HUDEP-2 (cell line): Measurements from ENCODE around the gene CENPM.

ENCODE experiments used
- DNase-seq, 76 experiments: peaks; one replicate each; lab custom pipeline; 2025; ENCODE audit not compliant: unreplicated experiment in 76 of 76; lab: John Stamatoyannopoulos, UW

The CENPM gene

DNA sequence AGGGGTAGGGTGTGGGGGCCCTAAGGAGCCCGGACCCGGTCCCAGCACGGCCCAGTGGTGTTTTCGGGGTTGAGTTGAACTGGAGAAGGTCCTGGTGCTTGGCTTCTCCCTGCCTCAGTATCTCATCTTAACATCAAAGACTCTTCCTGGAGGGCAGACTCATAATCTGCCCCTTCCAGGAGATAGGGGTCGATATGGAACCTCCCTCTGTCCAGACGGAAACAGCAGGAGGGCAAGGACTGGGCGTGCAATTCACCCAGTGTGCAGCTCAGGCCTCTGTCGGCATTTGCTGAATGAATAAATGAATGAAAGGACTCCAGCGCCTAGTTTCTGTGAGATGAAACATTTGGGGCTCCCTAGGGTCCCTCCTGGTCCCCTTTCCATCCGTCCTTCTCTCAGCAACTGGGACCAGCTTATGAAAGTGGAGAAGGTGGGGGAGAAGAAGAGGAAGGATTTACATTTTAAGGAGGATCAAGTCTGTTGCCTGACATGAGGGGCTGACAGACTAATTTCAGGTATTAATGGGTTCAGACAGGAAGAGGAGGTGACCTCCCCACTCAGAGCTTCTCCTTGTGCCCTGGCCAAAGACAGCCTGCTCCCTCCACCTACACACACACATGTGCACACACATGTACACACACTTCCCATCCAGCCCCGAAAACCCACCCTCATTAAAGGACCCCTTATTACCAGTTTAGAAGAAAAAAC is 31.0 kb downstream of the CENPM start:
- no peak for DNase-seq

DNA sequence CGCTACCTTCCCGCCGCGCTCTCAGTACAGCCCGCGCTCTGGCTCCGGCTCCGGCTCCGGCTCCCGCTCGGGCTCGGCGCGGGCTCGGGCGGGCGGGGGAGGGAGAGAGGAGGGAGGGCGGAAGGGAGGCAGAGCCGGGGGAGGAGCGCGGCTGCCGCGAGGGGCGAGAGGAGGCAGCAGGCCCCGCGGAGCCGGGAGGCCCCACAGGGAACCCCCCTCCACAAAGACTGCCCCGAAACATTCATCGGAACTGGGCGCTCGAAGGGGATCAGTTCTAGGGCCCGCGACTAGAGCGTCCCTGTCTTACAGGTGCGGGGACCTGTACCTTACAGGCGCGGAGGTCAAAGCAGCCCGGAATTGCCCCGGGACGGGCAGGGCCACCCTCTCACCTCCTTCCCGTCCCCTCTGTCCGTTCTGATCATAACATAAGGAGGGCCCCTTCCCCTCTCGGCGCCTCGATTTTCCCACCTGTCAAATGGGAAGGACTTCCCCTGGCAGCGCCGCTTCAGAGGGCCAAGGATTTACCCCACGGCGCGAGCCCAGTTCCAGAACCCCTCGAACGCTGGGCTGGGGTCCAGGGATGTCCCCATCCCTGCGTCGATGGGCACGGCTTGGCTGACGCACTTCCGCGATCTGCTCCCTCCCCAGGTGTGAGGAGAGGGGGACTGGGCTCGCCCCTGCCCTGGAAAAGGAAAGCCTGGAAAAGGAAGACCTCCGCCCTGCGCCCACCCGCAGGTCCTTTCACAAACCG is 31.7 kb downstream of the CENPM start, which contains the start of gene SHISA8:
Gene SHISA8 (minus strand): TSS at position 40 of the 751 bp plus-strand sequence. CDS start 407 bp downstream, outside the sequence.
- DNase-seq, result peak in 3 of 76 experiments; percentile 15 to 37 (median 22)

DNA sequence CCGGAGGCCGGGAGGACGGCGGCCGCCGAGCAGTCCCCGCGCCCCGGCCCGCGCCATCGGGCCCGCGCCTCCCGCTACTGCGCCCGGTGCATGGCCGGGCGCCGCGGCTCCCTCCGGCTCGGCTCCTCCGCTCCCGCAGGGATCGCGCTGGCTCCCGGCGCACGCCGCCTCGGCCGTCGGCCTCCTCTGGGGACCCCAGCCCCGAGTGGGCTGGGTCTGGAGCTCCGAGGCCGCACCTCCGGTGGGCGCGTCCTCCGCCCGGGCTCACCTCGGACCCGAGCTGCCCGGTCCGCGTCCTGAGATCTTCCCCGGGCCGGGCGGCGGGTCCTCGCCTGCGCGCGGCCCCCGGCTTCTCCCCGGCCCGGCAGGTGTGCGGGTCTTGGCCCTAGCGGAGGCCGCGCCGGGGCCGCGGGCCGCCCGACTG is 32.3 kb downstream of the CENPM start:
- DNase-seq, result no peak

DNA sequence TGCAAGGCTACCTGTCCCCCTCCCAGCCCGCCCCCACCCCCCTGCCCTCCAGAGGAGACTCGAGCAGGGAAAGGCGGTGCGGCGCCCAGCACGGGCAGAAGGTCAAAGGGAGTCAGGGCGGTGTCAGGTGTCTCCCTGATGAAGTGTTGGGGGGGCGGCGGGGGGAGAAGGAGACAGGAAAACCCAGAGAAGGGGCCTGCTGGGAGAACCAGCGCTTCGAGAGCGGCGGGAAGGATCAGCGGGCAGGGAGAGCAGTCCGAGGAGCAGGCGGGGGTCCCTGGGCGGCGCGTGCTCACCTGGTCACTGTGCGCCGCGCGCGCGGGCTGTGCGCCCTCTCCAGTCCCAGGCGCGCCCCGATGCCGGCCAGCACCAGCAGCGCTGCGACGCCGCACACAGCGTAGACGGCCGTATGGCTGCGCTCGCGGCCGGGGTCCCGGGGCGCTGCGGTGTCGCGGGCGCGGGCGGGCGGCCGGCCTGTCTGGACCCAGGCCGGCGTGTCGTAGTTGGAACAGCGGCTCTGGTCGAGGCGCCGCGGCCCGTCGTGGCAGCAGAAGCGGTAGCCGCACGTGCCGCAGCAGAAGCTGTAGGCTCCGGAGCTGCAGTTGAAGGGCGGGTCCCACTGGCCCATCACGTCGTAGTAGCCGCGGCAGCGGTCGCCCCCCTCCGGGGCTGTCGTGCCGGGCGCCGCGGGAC is 33.0 kb downstream of the CENPM start:
- DNase-seq, result no peak

DNA sequence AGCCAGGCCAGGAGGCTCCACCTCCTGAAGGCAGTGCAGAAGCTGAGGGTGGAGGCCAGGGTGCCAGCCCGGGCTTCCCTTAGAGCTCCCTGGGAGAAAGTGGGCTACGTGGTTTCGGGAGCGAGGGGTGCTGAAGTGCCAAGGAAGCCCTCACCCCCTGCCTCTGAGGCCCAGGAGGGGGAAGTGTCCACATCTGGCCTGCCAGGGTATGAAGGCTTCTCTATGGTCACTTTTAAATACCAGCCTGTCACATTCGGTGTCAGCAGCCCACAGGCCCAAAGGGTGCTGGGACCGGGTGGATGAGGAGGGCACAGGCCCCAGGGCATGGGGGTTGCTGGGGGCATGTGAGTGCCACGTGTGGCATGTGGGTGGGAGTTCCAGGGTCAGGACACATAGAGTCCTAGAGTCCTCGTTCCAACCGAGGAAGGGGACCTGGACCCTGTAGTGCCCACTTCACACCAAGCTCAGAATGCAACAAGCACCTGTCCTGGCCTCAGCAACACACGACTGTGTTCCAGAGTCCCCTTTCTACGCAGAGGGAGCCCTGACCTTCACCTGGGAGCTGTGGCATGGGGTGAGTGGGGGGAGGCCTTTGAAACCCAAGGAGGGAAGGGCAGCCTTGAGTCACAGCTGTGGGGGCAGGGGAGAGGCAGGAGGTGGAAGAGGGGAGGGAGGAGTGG is 33.8 kb downstream of the CENPM start:
- DNase-seq, result no peak

DNA sequence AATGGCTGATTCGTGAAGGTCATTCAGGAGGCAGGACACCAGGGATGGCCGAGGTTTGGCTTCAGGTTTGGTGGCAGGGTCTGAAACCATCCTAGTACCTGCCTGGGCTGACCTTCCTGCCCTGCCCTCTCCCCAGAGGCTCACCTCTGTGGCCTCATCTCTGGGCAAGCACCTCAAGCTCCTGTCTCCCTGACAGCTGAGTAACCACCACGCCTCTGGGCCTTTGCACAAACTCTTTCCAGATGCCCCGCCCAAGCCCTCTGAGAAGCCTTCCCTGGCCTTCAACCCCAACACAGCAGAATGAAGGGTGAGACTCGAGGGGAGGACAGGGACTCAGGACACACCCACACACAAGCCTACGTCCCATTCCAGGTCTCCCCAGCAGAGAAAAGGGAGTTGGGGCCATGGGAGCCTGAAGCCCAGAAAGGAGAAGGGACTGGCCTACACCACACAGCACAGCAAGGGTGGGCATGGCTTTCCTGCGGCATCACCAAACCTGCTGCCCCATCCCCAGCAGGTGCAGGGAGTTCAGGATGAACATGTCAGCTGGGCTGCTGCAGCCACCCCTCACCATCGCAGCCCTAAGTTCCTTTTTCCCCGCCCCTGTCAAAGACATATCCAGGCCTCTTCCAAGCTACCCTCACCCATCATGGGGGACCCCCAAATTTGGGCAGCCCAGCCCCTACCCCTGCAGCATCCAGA is 34.5 kb downstream of the CENPM start:
- peak in 1 of 76 experiments; percentile 23 for DNase-seq

DNA sequence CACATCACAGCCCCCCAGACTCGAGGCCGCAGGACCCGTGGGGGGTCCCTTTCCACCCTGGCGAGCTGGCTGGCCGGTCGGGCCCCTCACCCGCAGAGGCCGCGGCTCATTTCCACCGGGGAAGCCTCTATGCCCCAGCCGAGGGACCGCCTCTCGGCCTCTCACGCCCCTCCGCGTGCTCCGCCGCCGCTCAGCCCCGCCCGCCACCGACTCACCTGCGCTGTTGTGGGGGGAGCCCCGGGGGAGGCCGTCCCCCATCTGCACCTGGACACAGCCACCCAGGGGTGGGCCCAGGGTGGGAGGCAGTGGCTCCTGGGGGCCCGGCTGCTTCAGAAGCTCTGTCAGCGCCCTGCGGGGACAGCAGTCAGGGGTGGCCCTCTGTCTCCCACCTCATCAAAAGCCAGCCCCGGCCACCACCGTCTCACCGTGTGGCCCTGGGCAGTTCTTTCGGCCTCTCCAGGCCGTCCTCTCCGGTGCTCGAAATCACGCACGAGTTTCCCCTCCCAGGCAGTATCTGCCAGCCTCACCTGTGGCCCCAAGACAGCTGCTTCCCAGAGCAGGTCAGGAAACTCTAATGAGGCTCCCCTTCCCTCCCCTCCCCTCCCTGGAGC is 35.8 kb downstream of the CENPM start:
- no peak for DNase-seq

DNA sequence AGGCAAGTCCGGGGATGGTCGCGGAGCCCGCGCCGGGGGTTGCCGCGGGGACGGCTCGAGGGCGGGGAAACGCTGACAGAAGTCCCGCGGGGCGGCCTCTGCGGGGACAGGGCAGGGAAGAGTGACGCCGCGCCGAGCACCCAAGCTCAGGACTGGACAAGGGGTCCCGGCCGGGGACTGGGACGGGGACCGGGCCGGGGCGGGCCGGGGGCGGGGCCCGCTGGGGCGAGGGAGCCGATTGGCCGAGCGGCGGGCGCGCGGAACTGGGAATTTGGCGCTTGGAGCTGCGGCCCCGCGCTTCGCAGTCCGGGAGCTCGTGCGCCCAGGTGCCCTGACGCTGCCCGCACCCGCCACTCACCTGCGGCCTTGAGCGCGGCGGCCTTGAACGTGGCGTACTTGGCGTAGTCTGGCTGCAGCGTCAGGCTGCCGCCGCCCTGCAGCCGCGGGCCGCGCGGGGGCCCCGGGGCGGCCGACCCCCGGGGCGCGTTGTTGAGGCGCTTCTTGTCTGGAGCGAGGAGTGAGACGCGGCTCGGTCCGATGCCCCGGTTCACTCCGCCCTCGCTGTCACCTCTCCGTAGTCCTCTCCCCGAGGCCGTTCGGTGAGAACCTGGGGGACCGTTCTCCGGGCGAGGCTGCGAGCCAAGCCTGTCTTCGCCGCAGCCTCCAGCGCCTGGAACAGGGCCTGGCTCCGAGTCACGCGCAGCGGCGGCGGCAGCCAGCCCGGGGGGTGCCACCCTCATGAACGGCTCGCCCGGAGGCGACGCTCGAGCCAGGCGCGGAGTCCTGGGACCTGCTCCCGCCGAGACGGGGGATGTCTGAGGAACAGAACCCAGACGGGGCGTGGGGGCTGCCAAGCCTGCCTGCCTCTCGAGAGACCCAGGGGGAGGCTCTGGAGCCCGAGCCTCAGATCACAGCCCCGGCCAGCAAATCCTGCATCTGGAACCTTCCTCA is 36.6 kb downstream of the CENPM start:
- peak in 36 of 76 experiments; percentile 6 to 55 (median 29) for DNase-seq

DNA sequence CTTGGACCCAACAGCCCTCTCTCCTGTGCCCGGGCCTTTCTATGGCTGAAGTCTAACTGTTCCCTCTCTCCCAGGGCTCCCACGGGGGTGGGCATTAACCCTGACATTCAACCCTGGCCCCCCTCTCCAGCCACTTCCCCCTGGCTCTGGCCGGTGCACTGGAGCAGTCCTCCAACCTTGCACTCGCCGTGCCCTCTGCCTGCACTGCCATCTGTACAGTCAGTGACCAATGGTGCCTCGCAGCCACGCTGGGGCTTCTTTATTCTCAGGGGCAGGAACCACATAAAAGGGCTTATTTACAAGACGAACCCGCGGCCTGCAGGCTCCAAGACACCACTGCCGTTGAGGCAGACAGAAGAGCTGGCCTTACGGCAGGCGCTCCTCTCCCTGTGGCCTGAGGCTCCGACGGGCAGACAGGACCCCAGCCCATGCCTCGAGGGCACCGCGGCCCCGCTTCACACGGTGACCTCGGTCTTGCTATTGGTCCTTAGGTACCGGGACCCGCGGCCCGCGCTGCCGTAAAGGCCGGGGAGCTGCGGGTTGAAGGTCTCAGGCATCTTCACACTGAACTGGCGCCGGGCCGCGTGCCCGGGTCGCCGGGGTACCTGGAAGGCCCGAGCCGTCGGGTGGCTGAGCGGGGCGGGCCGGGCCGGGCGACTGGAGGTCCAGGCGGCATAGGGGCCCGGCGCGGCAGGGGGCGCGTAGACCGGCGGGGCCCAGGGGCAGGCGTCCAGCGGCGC is 37.5 kb downstream of the CENPM start:
- DNase-seq, result no peak

DNA sequence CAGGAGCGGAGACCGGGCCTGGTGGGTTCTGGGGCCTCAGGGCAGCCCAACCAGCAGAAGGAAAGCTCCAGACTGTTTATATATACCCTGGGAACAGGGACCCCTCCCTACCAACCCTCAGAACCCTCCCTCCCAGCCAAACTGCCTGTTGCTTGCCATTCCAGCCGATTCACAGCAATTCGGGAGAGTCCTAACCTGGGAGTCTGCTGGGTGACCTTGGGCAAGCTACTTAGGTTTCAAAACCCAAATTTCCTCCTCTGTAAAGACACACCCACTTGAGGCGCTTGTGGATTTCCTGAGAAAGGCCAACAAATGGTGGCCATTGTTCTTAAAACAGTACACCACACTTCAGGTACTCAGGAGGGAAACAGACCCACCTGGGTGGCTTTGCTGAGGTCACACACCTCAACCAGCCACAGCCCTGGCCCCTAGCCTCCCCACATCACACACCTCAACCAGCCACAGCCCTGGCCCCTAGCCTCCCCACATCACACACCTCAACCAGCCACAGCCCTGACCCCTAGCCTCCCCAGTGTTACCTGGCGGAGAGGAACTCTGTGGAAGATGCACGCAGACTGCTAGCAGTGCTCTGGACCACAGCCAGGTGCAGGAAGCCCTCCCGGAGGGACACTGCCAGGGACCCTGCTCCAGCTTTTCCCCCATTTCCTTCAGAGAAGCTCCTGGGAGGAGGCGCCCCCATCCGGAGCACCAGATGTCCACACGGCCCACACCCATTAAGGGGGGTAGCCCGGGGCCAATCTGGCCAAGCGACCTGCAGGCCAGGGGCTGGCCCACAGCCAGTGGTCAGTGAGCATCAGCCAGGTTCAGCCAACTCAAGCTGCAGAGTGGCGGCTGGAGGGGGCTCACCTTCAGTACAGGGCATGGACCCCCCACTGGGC is 38.3 kb downstream of the CENPM start:
- DNase-seq, result no peak

DNA sequence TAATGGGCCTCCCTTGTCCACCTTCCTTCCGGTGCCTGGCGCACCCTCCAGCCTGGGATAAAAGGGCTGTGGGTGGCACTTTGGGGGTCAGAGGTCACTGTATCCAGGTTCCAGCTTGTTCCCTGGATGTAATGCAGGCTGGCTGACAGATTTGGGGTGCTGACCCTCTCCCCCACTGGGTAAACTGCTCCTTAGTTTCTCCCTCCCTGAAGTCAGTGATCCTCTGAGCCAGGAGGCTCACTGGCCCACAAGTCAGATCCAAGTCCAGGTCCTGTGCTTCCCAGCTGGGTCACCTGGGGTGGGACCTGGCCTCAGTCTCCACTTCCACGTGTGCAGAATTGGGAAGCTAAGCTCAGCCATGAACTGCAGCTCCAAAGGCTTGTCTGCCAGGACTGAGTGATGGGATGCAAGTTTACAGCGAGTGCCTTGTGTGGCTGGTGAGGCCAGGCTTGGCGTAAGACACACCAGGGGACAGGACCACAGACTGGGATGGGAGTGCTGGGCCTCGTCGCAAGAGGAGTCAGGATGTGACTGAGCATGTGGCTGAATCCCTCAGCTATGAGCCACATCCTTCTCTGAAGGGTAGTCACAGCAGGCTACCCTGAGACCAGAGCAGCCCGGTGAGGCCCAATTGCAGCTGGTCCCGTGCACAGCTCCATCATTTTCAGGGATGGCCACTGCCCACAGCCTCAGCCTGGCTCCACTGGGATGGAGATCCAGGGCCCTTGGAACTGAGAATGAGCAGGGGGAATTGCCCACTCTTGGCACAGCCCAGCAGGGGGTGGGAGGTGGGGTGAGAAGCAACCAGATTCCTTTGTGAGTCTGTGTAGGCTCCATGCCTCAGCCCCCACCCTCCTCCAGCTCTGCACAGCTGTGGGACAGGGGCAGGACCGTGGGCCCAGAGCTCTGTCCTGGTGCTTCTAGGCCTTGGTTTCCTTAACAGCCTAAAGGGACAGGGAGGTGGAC is 39.2 kb downstream of the CENPM start:
- no peak for DNase-seq

DNA sequence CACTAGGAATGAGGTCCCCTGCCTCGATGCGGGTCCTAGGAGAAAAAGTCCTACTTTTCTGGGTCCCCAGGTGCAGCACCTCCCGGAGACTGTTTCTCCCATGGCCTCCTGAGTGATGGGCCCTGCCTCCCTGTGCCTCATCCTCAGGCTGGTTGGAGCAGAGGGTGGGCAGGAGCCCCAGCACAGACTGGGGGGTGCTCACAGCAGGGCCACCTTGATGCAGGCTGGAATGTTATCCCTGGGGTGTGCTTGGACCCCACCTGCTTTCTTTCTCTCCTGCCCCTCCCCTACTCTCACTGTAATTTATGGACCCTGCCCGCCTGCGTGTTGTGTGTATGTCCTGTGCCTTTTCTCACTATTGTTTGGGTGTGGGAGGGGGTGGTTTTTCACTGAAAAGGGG is 40.1 kb downstream of the CENPM start:
- DNase-seq, result no peak

DNA sequence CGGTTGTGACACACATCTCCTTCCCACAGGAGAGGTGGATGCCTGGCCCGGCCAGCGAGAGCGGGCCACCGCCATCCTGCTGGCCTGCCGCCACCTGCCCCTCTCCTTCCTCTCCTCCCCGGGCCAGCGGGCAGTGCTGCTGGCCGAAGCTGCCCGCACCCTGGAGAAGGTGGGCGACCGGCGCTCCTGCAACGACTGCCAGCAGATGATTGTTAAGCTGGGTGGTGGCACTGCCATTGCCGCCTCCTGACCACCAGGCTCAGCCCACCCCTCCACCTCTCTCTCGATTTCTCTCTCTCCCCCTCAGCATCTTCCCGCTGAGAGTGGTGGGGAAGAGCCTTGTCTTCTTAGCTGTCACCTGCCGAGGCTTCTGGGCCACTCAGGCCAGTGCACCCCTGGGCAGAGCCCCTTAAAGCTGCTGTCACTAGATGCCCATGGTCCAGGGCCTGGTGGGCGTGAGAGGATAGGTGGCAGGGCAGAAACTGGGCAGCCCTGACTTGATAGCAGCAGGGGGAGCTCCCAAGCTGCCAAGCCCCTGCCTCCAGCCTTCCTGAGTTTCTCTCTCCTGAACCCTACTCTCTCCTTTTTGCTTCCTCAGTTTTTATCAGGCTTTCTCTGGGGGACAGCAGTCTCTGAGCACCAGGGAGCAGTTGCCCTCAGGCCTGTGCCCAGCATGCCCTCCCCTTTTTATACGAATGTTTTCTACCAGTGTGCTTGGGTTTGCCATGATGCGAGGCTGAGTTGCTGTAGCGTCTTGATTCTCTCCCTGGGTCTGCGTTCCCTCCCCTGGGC is 41.3 kb downstream of the CENPM start:
- DNase-seq, result no peak

DNA sequence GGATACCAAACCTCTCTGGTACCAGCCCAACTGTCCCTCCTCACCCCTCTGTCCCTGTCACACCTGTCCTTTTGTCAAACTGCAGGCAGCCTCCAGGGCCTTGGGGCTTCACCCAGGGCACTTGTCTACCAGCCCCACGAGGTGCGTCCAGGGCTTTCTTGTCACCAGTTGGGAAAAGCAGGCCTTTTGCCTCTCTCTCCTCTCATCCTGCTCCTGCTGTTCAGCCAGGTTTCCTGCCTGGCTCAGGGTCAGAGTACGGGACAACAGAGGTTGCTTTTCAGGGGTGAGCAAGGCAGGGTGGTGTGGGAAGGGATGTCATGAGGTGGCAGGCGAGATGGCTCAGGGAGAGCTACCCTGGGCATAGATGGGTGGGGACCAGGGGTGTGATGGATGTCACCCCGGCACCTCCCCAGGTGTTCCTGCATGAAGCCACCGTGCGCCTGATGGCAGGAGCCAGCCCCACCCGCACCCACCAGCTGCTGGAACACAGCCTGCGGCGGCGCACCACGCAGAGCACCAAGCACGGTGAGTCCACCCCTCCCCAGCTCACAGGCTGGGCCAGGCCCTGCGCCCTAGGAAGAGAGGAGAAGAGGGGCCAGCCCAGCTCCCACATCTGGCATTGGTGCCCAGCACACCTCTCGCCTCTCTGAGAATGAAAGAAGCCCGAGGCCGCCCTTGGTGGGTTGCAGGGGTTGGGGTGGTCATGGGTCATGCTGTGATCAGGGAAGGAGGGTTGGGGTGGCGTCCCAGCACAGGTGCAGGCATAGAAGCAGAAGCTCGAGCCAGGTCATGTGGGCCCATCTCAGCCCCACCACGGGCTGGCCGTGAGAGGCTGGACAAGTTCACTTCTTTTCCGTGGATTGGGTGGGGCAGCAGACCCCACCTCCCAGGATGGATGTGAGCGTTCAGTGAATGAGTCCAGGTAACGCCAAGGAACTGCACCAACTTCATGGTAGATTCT is 42.2 kb downstream of the CENPM start:
- DNase-seq, result no peak
